ENCODE data around the gene AADACL3. TPM values are rescaled to one million over a fixed set of nuclear protein-coding genes. Genes with fewer than 3 reads are reported as not detected.

AADACL3 gene
- total and polyA plus RNA-seq, 10 of the 15 experiments (the other 5 are each of a cell fraction or from before 2014, with no cell fraction given): not detected

DNA sequence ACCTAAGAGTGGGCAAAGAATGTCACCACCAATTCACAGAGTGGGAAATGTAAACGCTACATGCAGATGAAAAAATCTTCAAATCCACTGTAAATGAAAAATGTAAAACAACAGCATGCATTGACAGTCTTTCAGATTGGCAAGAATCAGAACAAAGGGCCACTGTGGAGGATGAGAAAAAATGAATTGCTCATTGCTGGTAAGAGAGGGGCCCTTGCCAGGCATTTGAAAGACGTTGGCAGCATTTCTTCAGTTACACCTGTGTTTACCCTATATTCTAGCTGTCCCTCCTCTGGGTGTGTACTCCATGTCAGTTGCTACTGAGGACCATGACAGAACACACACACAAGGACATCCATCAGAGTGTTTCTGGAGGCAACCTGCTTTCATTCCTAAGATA is 25.8 kb upstream of the AADACL3 start (continued):
- TF ChIP-seq, protein P1, sequence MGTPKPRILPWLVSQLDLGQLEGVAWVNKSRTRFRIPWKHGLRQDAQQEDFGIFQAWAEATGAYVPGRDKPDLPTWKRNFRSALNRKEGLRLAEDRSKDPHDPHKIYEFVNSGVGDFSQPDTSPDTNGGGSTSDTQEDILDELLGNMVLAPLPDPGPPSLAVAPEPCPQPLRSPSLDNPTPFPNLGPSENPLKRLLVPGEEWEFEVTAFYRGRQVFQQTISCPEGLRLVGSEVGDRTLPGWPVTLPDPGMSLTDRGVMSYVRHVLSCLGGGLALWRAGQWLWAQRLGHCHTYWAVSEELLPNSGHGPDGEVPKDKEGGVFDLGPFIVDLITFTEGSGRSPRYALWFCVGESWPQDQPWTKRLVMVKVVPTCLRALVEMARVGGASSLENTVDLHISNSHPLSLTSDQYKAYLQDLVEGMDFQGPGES (IDR thresholded peaks at IDR 0.05): no peak

GRCh38 chr1:12692967-12693782 is 22.7 kb upstream of the AADACL3 start:
- in situ Hi-C loops (cut with MboI): no loop called here
- TF ChIP-seq POU2F2 (IDR thresholded peaks at IDR 0.05; ENCODE audit: borderline replicate concordance, low read depth, low read length) (no peak), E4F1 (IDR thresholded peaks at IDR 0.05; ENCODE audit: borderline replicate concordance, partially characterized antibody) (no peak), ATF2 (IDR thresholded peaks at IDR 0.05; ENCODE audit: low read length) (no peak), STAT3 (IDR thresholded peaks at IDR 0.05; ENCODE audit: low read depth, low read length) (no peak), ESRRA (IDR thresholded peaks at IDR 0.05; ENCODE audit: low read length) (no peak), RAD21 (IDR thresholded peaks at IDR 0.05; ENCODE audit: insufficient read depth, low read depth, low read length) (no peak)
- TF ChIP-seq, protein P2, sequence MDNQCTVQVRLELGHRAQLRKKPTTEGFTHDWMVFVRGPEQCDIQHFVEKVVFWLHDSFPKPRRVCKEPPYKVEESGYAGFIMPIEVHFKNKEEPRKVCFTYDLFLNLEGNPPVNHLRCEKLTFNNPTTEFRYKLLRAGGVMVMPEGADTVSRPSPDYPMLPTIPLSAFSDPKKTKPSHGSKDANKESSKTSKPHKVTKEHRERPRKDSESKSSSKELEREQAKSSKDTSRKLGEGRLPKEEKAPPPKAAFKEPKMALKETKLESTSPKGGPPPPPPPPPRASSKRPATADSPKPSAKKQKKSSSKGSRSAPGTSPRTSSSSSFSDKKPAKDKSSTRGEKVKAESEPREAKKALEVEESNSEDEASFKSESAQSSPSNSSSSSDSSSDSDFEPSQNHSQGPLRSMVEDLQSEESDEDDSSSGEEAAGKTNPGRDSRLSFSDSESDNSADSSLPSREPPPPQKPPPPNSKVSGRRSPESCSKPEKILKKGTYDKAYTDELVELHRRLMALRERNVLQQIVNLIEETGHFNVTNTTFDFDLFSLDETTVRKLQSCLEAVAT (IDR thresholded peaks at IDR 0.05): no peak
- TF ChIP-seq, protein P3, sequence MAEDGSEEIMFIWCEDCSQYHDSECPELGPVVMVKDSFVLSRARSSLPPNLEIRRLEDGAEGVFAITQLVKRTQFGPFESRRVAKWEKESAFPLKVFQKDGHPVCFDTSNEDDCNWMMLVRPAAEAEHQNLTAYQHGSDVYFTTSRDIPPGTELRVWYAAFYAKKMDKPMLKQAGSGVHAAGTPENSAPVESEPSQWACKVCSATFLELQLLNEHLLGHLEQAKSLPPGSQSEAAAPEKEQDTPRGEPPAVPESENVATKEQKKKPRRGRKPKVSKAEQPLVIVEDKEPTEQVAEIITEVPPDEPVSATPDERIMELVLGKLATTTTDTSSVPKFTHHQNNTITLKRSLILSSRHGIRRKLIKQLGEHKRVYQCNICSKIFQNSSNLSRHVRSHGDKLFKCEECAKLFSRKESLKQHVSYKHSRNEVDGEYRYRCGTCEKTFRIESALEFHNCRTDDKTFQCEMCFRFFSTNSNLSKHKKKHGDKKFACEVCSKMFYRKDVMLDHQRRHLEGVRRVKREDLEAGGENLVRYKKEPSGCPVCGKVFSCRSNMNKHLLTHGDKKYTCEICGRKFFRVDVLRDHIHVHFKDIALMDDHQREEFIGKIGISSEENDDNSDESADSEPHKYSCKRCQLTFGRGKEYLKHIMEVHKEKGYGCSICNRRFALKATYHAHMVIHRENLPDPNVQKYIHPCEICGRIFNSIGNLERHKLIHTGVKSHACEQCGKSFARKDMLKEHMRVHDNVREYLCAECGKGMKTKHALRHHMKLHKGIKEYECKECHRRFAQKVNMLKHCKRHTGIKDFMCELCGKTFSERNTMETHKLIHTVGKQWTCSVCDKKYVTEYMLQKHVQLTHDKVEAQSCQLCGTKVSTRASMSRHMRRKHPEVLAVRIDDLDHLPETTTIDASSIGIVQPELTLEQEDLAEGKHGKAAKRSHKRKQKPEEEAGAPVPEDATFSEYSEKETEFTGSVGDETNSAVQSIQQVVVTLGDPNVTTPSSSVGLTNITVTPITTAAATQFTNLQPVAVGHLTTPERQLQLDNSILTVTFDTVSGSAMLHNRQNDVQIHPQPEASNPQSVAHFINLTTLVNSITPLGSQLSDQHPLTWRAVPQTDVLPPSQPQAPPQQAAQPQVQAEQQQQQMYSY (CRISPR knock-in tag; IDR thresholded peaks at IDR 0.05): no peak

More at GRCh38 chr1:12692967-12693782, 22.7 kb upstream of the AADACL3 start:
- ChIA-PET POLR2A (no interaction called here), CTCF (no interaction called here), RAD21 (ENCODE audit: unreplicated experiment) (no interaction called here), SMC1A (ENCODE audit: uncharacterized antibody, unreplicated experiment) (no interaction called here)
- H3K27me3 ChIP-seq (replicated peaks in 1 of 2; ENCODE audit: control insufficient read depth in 2 of 2, insufficient read depth in 2 of 2, low read length in 1 of 2): no peaks in the 10 kb centered on the region; a peak in 1 of 4 replicates
- no peak overlapping the region for H3K4me3 ChIP-seq
- H3K4me1 ChIP-seq (ENCODE audit: control insufficient read depth, insufficient read depth, low read length): no peaks in the 10 kb centered on the region
- DNase-seq (ENCODE audit: low read depth, low spot score): no peak
- intact Hi-C loops (cut with micrococcal nuclease; ENCODE audit: unreplicated experiment): no loop called here
- H3K9ac ChIP-seq (ENCODE audit: control insufficient read depth, insufficient read depth, low read length): no peak overlapping the region
- no peaks in the 10 kb centered on the region for H4K20me1 ChIP-seq (ENCODE audit: control insufficient read depth, insufficient read depth)
- no peak overlapping the region for H3K4me2 ChIP-seq (ENCODE audit: control insufficient read depth, insufficient read depth)
- no peak overlapping the region for H3K27ac ChIP-seq (ENCODE audit: control insufficient read depth, insufficient read depth)
- H3K79me2 ChIP-seq (ENCODE audit: control insufficient read depth, insufficient read depth, low read length): no peaks in the 10 kb centered on the region
- no peak for ATAC-seq
- no peaks in the 10 kb centered on the region for H3K9me3 ChIP-seq (replicated peaks; ENCODE audit: control insufficient read depth, insufficient read depth, low read length)
- WGBS (ENCODE audit: insufficient coverage, insufficient replicate concordance, low lambda C conversion rate, missing lambda C conversion rate): 19% methylated on average over 10 of the region's 10 CpGs
- no peaks in the 10 kb centered on the region for H3K36me3 ChIP-seq (ENCODE audit: control insufficient read depth in 2 of 2, insufficient read depth in 2 of 2, low read length in 1 of 2)
- BruUV-seq (replicated peaks): no TSS peak
- no peak overlapping the region for H2AFZ ChIP-seq (ENCODE audit: control insufficient read depth, low read depth, low read length)
- no peak for FAIRE-seq

Data from GM12878 (cell line).